Measurements from ENCODE around the gene ITFG1. TPM values are rescaled to one million over a fixed set of nuclear protein-coding genes. Genes with fewer than 3 reads are reported as not detected.

Gene ITFG1
- total and polyA plus RNA-seq, 2 of the 8 experiments (the other 6 are each of a cell fraction or from before 2014, with no cell fraction given): 13.8 to 22.2 TPM

- POLR2A ChIA-PET (ENCODE audit: partially characterized antibody): no interaction called here
- no peak overlapping the region for H2BK20ac ChIP-seq (ENCODE audit: low read length)
- CTCF ChIA-PET (ENCODE audit: partially characterized antibody): interaction anchor here (1.6 kb wide), 1 partner anchor 15 kb away, joined by 4 read pairs; the partner anchor contains the start of gene NETO2
- no peaks in the 10 kb centered on the region for H3K79me1 ChIP-seq (ENCODE audit: low read depth, low read length)
- no peak overlapping the region for H2AFZ ChIP-seq (ENCODE audit: low read length)
- H2BK120ac ChIP-seq (replicated peaks; ENCODE audit: low read depth, low read length): no peak overlapping the region
- no peaks in the 10 kb centered on the region for H3K9me3 ChIP-seq (ENCODE audit: insufficient read depth in 2 of 2, low read depth in 1 of 2, low read length in 1 of 2)
- no peaks in the 10 kb centered on the region for H3K4me1 ChIP-seq (replicated peaks in 1 of 4; ENCODE audit: control insufficient read depth in 3 of 4, insufficient read depth in 4 of 4, low read length in 3 of 4)
- peaks cover 0 to 2% (median 0%) of the 10 kb centered on the region in 4 experiments; a peak in 2 of 8 replicates for H3K36me3 ChIP-seq (ENCODE audit: control insufficient read depth in 2 of 4, insufficient read depth in 4 of 4, low read length in 3 of 4)
- H2AK5ac ChIP-seq (ENCODE audit: low read depth, low read length): no peak overlapping the region
- no peaks in the 10 kb centered on the region; the same call in 1 of the 2 replicates for H3K23me2 ChIP-seq (ENCODE audit: low read depth, low read length)
- no peaks in the 10 kb centered on the region for H3K79me2 ChIP-seq (ENCODE audit: control insufficient read depth in 1 of 2, insufficient read depth in 2 of 2, low read length in 2 of 2)
- FAIRE-seq (no peak), DNase-seq (ENCODE audit: low read depth in 1 of 2, low spot score in 2 of 2) (no peak)
- H2BK5ac ChIP-seq (ENCODE audit: low read depth, low read length): no peak overlapping the region
- no peak overlapping the region for H4K5ac ChIP-seq (ENCODE audit: insufficient read length, low read depth, low read length)
- no peak overlapping the region for H2BK12ac ChIP-seq (ENCODE audit: low read depth, low read length)
- no peak overlapping the region for H3K14ac ChIP-seq (ENCODE audit: insufficient read length)
- no peak overlapping the region for H3K27ac ChIP-seq (ENCODE audit: low read depth, low read length)
- H3K9ac ChIP-seq (replicated peaks in 1 of 4; ENCODE audit: extremely low read depth in 1 of 4, low read depth in 3 of 4, low read length in 3 of 4): no peak overlapping the region
- H3K4me2 ChIP-seq (ENCODE audit: insufficient read depth in 1 of 2, low read depth in 2 of 2, low read length in 2 of 2): no peak overlapping the region
- no peaks in the 10 kb centered on the region for H4K20me1 ChIP-seq (replicated peaks in 1 of 2; ENCODE audit: control insufficient read depth in 1 of 2, insufficient read depth in 2 of 2, low read length in 2 of 2)
- no peak overlapping the region for H3K4ac ChIP-seq (replicated peaks; ENCODE audit: insufficient read length, low read depth, low read length)
- H3K56ac ChIP-seq (replicated peaks; ENCODE audit: insufficient read length, low read depth, low read length): no peak overlapping the region
- H4K8ac ChIP-seq (ENCODE audit: extremely low read depth, insufficient read depth, low read length): no peak overlapping the region
- H2BK15ac ChIP-seq (ENCODE audit: low read length): no peak overlapping the region
- H4K91ac ChIP-seq (replicated peaks; ENCODE audit: insufficient read length, low read length): no peak overlapping the region
- no peak overlapping the region for H3K23ac ChIP-seq (ENCODE audit: insufficient read length)
- H3K18ac ChIP-seq (ENCODE audit: extremely low read depth, low read length): no peak overlapping the region
- H3K4me3 ChIP-seq (ENCODE audit: extremely low read depth in 1 of 4, insufficient read depth in 2 of 4, low read depth in 3 of 4, low read length in 4 of 4): no peak overlapping the region
- no peaks in the 10 kb centered on the region for H3K27me3 ChIP-seq (replicated peaks in 1 of 4; ENCODE audit: control insufficient read depth in 3 of 4, extremely low read depth in 1 of 4, insufficient read depth in 3 of 4, low read length in 3 of 4)
- no peak for TF ChIP-seq BRCA1 (IDR thresholded peaks at IDR 0.05; ENCODE audit: low read depth, low read length)
- TF ChIP-seq YY1 (IDR thresholded peaks at IDR 0.05; ENCODE audit: low read depth, low read length): no peak
- TF ChIP-seq MAX (IDR thresholded peaks at IDR 0.05): no peak
Observed at GRCh38 chr16:47158992-47159391, 301.9 kb downstream of the ITFG1 start.

Measured in H1 (cell line).